ENCODE data around the gene DNAJC5. TPM values are rescaled to one million over a fixed set of nuclear protein-coding genes. Genes with fewer than 3 reads are reported as not detected.

Gene DNAJC5
- total and polyA plus RNA-seq, 2 donors (not counting 1 experiment from before 2014, with no cell fraction given) = 12.2 to 33.3 TPM

DNA sequence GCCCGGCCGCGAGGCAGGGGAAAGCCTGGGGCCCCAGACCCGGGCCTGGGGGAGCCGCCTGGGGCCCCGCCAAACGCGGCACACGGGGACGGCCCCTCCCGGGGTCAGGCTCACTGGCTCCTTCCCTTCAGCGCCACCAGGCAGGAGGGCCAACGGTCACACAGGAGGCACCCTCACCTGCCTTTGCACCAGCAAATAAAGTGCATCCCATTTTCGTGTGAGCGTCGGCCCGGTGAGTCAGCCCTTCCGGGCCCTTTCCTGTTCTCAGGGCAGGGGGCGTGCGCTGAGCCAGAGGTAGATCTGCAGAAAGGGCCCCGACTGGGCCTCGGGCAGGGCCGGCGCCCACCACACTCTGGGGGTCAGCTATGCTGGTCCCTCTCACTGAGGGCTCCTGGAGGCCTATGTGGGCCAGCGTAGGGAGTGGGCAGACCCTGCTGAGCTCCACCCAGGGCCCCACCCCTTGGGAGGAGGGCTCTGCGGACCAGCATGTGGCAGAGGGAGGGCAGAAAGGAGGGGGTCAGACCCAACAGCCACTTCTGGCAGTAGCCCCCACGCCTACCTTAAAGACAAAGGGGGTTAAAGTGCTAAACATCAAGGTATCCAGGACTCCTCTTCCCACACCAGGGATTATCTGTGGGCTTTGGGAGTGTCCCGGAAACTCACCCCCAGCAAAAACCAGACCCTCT lies 62.2 kb downstream of the DNAJC5 start:
- Histone ChIP-seq H3K9ac (ENCODE audit: low read length) (peak overlapping the region; percentile 49), H3K27ac (ENCODE audit: low read length in 2 of 2) (peak overlapping the region; percentile 44 to 48), H4K20me1 (ENCODE audit: control insufficient read depth, insufficient read depth, low read length, poor library complexity, severe bottlenecking) (peaks cover 37% of the 10 kb centered on the region), H3K4me1 (ENCODE audit: control insufficient read depth in 2 of 2, insufficient read depth in 2 of 2, low read length in 2 of 2) (peaks cover 28 to 38% of the 10 kb centered on the region in 2 donors), H3K4me2 (replicated peaks; ENCODE audit: low read depth, low read length, poor library complexity, severe bottlenecking) (peak overlapping the region; percentile 92), H3K79me2 (ENCODE audit: control insufficient read depth, insufficient read depth, low read length) (peaks cover 40% of the 10 kb centered on the region), H3K4me3 (ENCODE audit: control extremely low read depth in 1 of 5, extremely low read depth in 1 of 5, insufficient read depth in 1 of 5, low read depth in 2 of 5, low read length in 4 of 5) (peak overlapping the region; percentile 36 to 84 (median 66)), H2AFZ (ENCODE audit: insufficient read depth, low read depth, low read length, poor library complexity, severe bottlenecking) (peak overlapping the region; percentile 74), H3K27me3 (replicated peaks in 1 of 4; ENCODE audit: control extremely low read depth in 1 of 4, control insufficient read depth in 3 of 4, insufficient read depth in 4 of 4, low read length in 3 of 4) (no peaks in the 10 kb centered on the region), H3K36me3 (replicated peaks in 1 of 2; ENCODE audit: control extremely low read depth in 1 of 2, control insufficient read depth in 1 of 2, extremely low read depth in 1 of 2, insufficient read depth in 2 of 2, low read length in 1 of 2) (peaks cover 0 to under 1% of the 10 kb centered on the region in 2 experiments), H3K9me3 (ENCODE audit: control extremely low read depth in 1 of 3, control insufficient read depth in 2 of 3, insufficient read depth in 1 of 3, low read length in 2 of 3) (no peaks in the 10 kb centered on the region)
- peaks cover 30% of the 10 kb centered on the region for H3K4me1 Mint-ChIP-seq
- H3K27me3 Mint-ChIP-seq = no peaks in the 10 kb centered on the region
- peak overlapping the region; percentile 90 for H3K4me3 Mint-ChIP-seq
- TF ChIP-seq, protein P1, sequence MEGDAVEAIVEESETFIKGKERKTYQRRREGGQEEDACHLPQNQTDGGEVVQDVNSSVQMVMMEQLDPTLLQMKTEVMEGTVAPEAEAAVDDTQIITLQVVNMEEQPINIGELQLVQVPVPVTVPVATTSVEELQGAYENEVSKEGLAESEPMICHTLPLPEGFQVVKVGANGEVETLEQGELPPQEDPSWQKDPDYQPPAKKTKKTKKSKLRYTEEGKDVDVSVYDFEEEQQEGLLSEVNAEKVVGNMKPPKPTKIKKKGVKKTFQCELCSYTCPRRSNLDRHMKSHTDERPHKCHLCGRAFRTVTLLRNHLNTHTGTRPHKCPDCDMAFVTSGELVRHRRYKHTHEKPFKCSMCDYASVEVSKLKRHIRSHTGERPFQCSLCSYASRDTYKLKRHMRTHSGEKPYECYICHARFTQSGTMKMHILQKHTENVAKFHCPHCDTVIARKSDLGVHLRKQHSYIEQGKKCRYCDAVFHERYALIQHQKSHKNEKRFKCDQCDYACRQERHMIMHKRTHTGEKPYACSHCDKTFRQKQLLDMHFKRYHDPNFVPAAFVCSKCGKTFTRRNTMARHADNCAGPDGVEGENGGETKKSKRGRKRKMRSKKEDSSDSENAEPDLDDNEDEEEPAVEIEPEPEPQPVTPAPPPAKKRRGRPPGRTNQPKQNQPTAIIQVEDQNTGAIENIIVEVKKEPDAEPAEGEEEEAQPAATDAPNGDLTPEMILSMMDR (IDR thresholded peaks at IDR 0.05) = no peak
- TF ChIP-seq EZH2 (IDR thresholded peaks at IDR 0.05; ENCODE audit: borderline replicate concordance, insufficient read depth, low read depth, low read length, poor library complexity, severe bottlenecking) = no peak
- CTCF ChIA-PET = interaction anchor here (1.1 to 3.8 kb wide), 3 partner anchors 17 to 419 kb away, joined by 3 to 15 read pairs (median 7); partner anchors contain the start of gene PTK6
- WGBS (ENCODE audit: insufficient coverage) = 1% methylated on average over 26 of the region's 28 CpGs
- intact Hi-C loops (cut with micrococcal nuclease) = loop anchor here (2.0 to 5.0 kb wide), 3 partner anchors 120 to 436 kb away; partner anchors contain the start of genes PPDPF, PTK6 and RGS19
- ATAC-seq (ENCODE audit: low read depth) = peak; percentile 16
- POLR2A ChIA-PET = interaction anchor here (0.8 to 2.0 kb wide), 5 partner anchors 17 to 143 kb away, joined by 3 to 9 read pairs (median 4); partner anchors contain the start of genes TCEA2 and TPD52L2
- H3K9me3 Mint-ChIP-seq (ENCODE audit: insufficient read depth) = no peaks in the 10 kb centered on the region
- DNase-seq = peak; percentile 69
- H3K27ac Mint-ChIP-seq = peak overlapping the region; percentile 81

All from B cell (primary cell).